Medulla oblongata (tissue), 1 donor: ENCODE results near the gene KDM4C.
A peak's percentile ranks its signal among the peaks of the same experiment; 100 is the strongest.
"Not testable (repeated sequence)": the region's sequence is repeated elsewhere in the genome, so short reads cannot be mapped to it uniquely, and the experiment has no call there.

Experiments
- DNase-seq: peaks from one replicate; pipeline ENCODE4 v3.0.0-alpha.2; 2015; ENCODE audit errors: extremely low spot score

Gene KDM4C

GRCh38 chr9:6757456-6758247 lies at the start of gene KDM4C:
Gene KDM4C, plus strand, starts transcription at chr9:6757973. Its CDS starts 35,016 bp downstream, at chr9:6792989.
- DNase-seq = peak; percentile 97

- DNase-seq = no peak
These were observed 49.0 kb upstream of the KDM4C start for GRCh38 chr9:6708732-6709131.

GRCh38 chr9:6711403-6711802 lies 46.4 kb upstream of the KDM4C start:
- peak; percentile 0 for DNase-seq

- peak; percentile 1 for DNase-seq
These were observed 45.7 kb upstream of the KDM4C start for GRCh38 chr9:6712041-6712440.

- DNase-seq = peak; percentile 0
These were observed 43.6 kb upstream of the KDM4C start for GRCh38 chr9:6714176-6714575.

- DNase-seq = peak; percentile 1
These were observed 42.5 kb upstream of the KDM4C start for GRCh38 chr9:6715153-6715754.

GRCh38 chr9:6715755-6716643 lies 41.8 kb upstream of the KDM4C start:
- DNase-seq = peak; percentile 41

- no peak for DNase-seq
These were observed 41.0 kb upstream of the KDM4C start for GRCh38 chr9:6716766-6717165.

- peak; percentile 0 for DNase-seq
These were observed 33.8 kb upstream of the KDM4C start for GRCh38 chr9:6723881-6724420.

- DNase-seq = no peak
These were observed 24.5 kb upstream of the KDM4C start for GRCh38 chr9:6733257-6733656.

GRCh38 chr9:6733831-6734230 lies 23.9 kb upstream of the KDM4C start:
- no peak for DNase-seq

GRCh38 chr9:6735422-6735821 lies 22.4 kb upstream of the KDM4C start:
- DNase-seq = no peak

- peak; percentile 29 for DNase-seq
These were observed 18.6 kb upstream of the KDM4C start for GRCh38 chr9:6739218-6739617.

GRCh38 chr9:6748861-6749260 lies 8.9 kb upstream of the KDM4C start:
- DNase-seq = not testable (repeated sequence)

GRCh38 chr9:6754861-6755260 lies 2.9 kb upstream of the KDM4C start:
- DNase-seq = not testable (repeated sequence)

GRCh38 chr9:6757132-6757455 lies 679 bp upstream of the KDM4C start:
- peak; percentile 83 for DNase-seq

GRCh38 chr9:6758248-6758497 lies 400 bp downstream of the KDM4C start:
- DNase-seq = no peak

GRCh38 chr9:6758498-6759184 lies 868 bp downstream of the KDM4C start:
- peak; percentile 74 for DNase-seq

GRCh38 chr9:6759185-6759977 lies 1.6 kb downstream of the KDM4C start:
- no peak for DNase-seq

- DNase-seq = no peak
These were observed 3.5 kb downstream of the KDM4C start for GRCh38 chr9:6761306-6761705.

GRCh38 chr9:6763244-6763643 lies 5.5 kb downstream of the KDM4C start:
- DNase-seq = no peak
